NCI-H345 treated with DMSO at 0.1 percent for 48 hours (cell line): ENCODE measurements around the gene RASSF4.
"Not testable (repeated sequence)": the region's sequence is repeated elsewhere in the genome, so short reads cannot be mapped to it uniquely, and the experiment has no call there.

Source experiments
- DNase-seq: peaks from one replicate; lab custom pipeline; 2025; ENCODE audit not compliant: unreplicated experiment; lab: John Stamatoyannopoulos, UW

The RASSF4 gene

DNA sequence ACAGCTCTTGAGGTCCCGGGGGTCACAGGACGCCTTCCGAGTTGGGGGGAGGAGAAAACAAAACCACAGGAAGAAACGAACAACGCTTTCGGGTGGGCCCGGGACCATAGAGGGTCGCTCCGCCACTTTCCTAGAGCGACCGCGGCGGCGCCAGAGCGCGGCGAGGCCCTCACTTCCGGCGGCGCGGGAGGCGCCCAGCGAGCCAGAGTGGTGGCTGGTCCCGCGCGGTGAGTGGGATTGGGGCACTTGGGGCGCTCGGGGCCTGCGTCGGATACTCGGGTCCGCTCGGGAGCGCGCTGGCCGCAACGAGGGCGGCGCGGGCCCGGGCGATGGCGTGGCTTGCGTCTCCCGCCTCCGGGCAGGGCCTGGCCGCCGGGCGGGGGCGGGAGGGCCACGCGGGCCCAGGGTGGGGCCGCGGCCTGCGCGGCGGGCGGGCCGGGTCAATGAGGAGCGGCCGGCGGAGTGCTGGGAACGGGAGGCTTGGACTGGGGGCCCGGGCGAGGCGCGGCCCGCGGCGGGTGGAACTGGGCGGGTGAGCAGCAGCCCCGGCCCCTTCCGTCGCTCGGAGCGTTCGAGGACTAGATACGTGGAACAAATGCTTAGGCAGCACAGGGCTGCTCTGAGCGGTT, 41.3 kb downstream of the RASSF4 start, which contains the start of gene ZNF22:
TSS of gene ZNF22 (plus strand) at position 172 of the 629 bp plus-strand sequence. CDS start 2,446 bp downstream, outside the sequence.
- peak; percentile 4 for DNase-seq

DNA sequence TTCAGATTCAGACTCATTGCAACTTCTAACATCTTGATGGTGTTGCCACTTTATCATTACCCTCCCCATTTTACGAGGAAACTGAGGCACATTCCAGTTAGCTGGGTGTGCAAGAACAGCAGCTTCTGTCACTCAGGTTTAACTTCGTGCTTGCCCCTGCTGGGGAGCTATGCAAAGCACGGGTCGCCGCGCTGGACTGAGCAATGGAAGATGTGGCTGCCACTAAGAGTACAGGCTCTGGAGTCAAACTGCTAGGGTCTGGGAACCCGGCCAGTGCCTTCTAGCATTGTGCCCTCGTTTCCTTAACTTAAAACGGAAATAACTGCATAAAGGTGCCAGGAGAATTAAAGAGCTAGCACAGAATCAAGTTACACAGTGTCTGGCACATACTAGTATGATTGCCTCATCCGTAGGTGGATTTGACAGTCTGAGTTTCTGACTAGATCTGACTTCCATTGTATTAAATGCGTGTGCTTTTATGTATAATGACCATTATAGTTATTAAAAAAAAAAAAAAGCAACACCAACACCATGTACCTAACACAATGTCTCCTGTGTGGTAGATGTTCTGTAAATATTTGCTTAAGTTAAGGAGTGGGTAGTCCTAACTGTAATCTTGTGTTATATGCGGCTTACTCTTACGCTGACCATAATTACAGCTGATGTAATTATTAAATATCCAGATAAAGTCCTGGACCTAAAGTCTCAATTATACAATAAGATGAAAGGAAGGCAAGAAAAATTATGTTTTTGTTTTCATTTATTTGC, 42.0 kb downstream of the RASSF4 start:
- DNase-seq: peak; percentile 23

DNA sequence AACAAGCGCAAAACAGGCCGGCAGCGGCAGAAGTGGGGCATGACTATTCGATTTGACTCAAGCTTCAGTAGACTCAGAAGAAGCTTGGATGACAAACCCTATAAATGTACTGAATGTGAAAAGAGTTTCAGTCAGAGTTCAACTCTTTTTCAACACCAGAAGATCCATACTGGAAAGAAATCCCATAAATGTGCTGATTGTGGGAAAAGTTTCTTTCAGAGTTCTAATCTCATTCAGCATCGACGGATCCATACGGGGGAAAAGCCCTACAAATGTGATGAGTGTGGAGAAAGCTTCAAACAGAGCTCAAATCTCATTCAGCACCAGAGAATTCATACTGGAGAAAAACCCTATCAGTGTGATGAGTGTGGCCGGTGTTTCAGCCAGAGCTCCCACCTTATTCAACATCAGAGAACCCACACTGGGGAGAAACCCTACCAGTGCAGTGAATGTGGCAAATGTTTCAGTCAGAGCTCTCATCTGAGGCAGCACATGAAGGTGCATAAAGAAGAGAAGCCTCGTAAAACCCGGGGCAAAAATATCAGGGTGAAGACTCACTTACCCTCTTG, 43.9 kb downstream of the RASSF4 start:
- DNase-seq: no peak

DNA sequence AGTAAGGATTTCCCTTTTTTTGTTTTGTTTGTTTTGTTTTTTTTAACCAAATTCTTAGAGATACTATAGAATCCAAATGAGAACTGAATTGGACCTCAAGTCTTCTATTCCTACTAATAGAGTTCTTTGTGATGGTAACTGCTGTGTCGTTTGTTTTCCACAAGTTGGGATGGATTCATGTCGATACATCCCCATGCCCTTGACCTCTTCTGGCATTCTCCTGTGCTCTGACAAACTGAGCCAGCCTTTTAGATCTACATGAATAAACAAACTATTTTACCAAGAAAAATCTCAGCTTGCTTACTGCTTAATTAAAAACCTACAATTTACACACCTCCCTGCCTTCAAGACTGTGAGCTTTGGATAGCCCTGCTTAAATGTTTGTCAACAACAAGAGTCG, 45.1 kb downstream of the RASSF4 start:
- DNase-seq: no peak

DNA sequence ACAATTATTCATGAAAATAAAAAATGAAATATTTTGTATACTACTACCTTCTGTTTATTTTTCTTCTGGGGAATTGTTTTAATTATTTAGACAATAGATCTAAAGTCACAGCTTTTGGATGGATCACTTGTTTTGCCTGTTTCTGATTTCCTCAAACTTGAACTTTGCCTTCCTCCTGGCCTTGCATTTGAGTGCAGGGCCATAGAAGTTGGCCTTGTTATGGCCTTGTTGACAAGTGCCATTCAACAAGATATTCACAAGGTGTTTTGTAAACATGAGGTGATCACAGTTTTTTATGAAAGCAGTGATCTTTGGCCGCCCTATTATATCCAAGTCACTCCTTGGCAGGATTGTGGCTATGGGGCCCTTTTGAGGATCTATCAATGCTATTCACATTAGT, 45.7 kb downstream of the RASSF4 start:
- DNase-seq: no peak

DNA sequence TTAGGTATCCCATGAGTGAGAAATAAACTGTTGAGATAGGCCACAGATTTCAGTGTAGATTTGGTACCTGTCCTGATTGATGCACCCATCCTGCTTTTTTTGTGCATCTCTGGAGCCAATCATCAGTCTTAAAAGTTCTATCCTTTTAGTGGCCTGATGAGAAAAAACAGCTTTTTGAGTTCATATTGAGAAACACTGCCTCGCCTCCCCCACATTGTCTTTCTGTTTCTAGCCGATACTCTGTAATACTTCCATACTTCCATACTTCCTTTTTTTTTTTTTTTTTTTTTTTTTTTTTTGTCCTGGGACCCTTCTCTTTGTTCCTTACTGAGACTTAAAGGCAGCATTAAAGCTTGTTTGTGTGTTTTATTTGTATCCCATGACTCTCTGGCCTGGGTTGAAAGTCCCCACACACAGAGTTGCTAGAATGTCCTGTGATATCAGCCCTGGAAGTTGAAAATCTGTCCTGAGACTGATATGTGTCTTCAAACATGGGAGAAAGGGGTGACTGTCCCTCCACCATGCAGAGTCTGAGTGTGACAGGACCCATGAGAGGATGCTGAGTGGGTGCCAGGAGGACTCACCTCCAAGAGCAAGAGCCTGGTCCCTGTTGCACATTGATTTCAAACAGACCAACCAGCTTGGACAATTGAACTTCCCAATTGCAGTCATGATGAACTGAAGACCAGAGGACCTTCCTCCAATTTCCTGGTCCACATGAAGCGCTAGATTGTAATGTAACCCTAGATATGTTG, 46.9 kb downstream of the RASSF4 start:
- no peak for DNase-seq

DNA sequence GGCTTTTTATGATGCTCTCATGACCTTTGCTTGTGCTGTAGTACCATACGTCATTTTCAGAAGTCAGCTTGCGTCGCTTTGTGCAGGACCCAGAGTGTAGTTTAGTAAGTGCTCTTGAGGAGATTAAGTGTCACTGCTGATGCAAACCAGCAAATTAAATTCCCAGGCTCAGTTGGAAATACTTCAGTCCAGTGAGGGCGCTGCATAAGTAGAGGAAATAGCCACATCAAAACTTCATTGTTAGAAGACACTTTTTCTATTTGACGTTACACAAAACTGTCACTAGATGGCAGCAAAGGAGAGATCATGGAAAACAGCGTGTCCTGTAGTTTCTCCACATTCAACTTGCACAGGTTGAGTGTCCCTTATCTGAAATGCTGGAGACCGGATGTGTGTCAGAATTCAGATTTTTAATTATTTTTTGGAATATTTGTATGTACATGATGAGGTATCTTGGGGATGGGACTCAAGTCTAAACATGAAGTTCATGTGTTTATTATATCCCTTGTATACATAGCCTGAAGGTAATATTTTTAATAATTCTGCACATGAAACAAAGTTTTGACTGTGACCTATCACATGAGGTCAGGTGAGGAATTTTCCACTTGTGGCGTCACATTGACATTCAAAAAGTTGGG, 49.0 kb downstream of the RASSF4 start:
- DNase-seq: peak; percentile 22

DNA sequence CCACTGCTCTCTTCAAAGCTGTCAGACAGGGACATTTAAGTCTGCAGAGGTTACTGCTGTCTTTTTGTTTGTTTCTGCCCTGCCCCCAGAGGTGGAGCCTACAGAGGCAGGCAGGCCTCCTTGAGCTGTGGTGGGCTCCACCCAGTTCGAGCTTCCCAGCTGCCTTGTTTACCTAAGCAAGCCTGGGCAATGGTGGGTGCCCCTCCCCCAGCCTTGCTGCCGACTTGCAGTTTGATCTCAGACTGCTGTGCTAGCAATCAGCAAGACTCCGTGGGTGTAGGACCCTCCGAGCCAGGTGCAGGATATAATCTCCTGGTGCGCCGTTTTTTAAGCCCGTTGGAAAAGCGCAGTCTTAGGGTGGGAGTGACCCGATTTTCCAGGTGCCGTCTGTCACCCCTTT, 55.0 kb downstream of the RASSF4 start:
- DNase-seq: not testable (repeated sequence)

DNA sequence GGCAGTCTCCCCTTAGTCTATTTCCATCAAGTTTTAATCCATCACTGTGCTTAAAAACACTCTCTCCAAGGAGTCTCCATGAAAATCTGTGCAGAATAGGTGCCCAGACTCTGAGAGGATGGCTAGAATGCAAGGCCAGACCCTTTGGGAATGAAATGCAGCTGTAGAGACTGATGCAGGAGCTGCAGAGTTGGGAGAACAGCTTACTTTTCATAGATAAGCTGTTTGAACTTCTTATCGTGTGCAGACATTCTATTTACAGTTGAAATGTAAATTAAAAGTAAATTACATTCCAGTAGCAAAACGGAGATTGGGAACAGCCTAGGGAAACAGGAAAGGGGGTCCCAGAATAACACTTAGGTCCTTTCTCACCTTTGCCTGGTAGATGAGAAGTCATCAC, 56.0 kb downstream of the RASSF4 start:
- DNase-seq: no peak

DNA sequence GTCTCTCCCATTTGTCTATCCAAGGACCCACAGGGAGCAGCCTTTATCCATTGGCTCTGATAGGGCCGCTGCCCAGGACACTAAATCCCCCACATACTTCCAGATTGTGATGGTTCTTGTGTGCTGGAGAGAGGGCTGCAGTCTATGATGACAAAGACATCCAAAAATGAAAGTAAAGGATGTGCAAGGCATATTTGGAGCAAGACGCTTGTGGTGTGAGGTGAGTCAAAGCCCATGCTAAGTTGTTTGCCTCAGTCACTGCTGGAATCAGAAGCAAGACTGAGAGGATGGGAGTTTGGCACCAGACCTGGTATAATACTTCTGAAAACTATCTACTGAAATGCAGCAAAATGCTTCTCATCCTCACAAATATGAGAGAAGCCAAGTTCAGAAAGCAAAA, 63.8 kb downstream of the RASSF4 start:
- DNase-seq: no peak

DNA sequence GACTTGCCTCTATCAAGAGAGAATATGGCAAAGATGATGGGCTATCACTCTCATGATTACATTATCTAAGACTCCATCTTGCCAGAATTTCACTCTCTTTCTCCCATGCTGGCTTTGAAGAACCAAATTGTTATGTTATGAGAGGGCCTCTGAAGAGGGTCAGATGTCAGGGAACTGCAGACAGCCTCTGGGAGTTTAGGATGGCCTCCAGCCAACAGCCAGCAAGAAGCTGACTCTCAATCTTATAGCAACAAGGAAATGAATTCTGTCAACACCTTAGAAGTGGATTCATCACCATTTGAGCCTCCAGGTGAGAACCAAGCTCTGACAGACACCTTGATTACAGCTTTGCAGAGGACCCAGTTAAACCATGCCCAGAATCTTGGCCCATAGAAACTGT, 74.7 kb downstream of the RASSF4 start:
- DNase-seq: no peak

DNA sequence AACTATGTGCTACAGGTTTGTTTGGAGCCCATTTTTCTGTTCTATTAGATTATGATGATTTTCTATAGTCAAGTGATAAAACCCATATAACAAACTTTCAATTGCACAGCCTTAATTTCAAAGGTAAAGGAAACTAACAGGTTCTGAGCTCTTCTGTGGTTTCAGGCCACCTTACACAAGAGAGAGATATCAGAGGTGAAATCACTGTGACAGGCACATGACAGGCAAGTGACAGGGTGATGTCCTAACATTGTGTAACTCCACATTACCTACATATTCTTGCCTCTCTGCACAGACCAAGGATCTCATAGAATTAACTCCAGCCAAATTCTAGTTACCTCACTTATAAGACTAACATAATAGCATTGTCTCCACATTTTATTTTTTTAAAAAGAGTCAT, 76.1 kb downstream of the RASSF4 start:
- no peak for DNase-seq

DNA sequence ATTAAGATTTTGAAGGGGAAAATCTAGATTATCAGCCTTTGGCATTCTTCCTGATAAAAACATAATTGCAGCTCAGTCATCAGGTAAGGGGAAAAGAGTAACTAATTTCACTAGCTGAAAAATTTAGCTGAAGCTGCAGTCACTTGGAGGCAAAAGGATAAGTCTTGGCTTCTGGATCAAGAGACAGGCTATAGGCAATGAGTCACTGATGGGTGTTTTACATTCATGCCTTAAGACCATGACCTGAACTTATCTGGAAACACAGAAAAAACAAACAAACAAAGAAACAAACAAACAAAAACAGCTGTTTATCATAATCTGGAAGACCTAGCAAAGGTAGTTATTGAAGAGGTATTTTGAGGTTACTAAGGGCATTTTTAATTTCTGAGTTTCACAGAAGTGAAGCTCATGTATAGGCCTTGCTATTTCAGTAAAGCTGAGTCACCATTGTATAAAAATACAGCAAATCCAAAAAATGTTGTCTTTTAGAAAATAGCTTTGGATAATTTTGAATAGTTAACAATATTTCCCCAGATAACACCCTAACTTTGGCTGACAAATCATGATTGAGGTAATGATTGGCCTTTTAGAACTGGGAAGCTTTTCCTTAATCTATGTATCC, 81.4 kb downstream of the RASSF4 start:
- DNase-seq: no peak

DNA sequence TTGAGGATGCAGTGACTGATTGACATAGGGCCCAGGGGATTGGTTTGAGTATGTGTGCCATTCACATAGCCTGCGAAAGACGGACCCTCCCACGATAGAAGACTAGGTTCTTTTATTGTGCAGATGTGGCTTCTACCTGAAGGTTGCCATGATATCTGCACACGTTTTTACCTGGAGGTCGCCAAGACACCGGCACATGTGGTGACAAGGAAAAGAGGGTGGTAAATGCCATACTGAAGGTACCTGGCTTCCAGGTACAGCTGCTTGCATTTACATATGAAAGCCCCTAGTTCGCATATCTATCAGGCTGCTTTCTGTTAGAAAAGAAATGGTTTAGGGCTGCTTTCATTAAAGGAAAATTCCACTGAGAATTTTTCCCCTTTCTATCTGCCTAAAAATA, 84.7 kb downstream of the RASSF4 start:
- no peak for DNase-seq
